HepG2 (cell line): ENCODE data around the gene LLGL2. TPM values are rescaled to one million over a fixed set of nuclear protein-coding genes. Genes with fewer than 3 reads are reported as not detected.
A peak's percentile ranks its signal among the peaks of the same experiment; 100 is the strongest.

Source experiments
- CENPT ChIP-seq: sonication (generic); formaldehyde crosslinking; IDR thresholded peaks from 2 replicates; pipeline ENCODE4 v1.8.0; 2022; ENCODE audit warnings: low read depth, mild to moderate bottlenecking, moderate library complexity, missing genetic modification reagents
- HNRNPK ChIP-seq: fragments of 200-400 bp; formaldehyde crosslinking; IDR thresholded peaks from 2 replicates; pipeline ENCODE4 v1.6.1; 2018; ENCODE audit warnings: low read length, low read depth, moderate library complexity, mild to moderate bottlenecking; ENCODE audit not compliant: poor library complexity, severe bottlenecking
- HNRNPLL ChIP-seq: fragments of 200-400 bp; formaldehyde crosslinking; IDR thresholded peaks from 2 replicates; pipeline ENCODE4 v1.6.1; 2017; ENCODE audit warnings: mild to moderate bottlenecking, low read depth, low read length; ENCODE audit not compliant: poor library complexity, severe bottlenecking
- HOXA3 ChIP-seq: sonication (generic); formaldehyde crosslinking; IDR thresholded peaks from 2 replicates; pipeline ENCODE4 v1.5.0; 2020; ENCODE audit warnings: missing genetic modification reagents
- NR2F6 ChIP-seq, 2 experiments: IDR thresholded peaks; 2 replicates each; pipeline ENCODE4 v1.6.1; 2016; ENCODE audit warnings: antibody characterized with exemption in 1 of 2, mild to moderate bottlenecking in 1 of 2
- POLR2A ChIP-seq, 2 experiments: IDR thresholded peaks; 2 replicates each; pipeline ENCODE4 v1.6.1; 2011; ENCODE audit warnings: low read depth in 2 of 2, low read length in 2 of 2, mild to moderate bottlenecking in 1 of 2, moderate library complexity in 1 of 2; ENCODE audit not compliant: insufficient read depth in 1 of 2
- PTBP1 ChIP-seq: fragments of 200-400 bp; formaldehyde crosslinking; IDR thresholded peaks from 2 replicates; pipeline ENCODE4 v1.6.1; 2018; ENCODE audit warnings: low read length, low read depth; ENCODE audit not compliant: poor library complexity, severe bottlenecking
- SAP130 ChIP-seq: IDR thresholded peaks from 2 replicates; pipeline ENCODE4 v1.6.1; 2016; ENCODE audit warnings: low read depth
- SP140L ChIP-seq: sonication (generic); formaldehyde crosslinking; IDR thresholded peaks from 2 replicates; pipeline ENCODE4 v1.4.0; 2020; ENCODE audit warnings: missing genetic modification reagents, borderline replicate concordance
- SP5 ChIP-seq: IDR thresholded peaks from 2 replicates; pipeline ENCODE4 v1.6.1; 2016; ENCODE audit warnings: low read depth, borderline replicate concordance
- YEATS4 ChIP-seq: sonication (generic); formaldehyde crosslinking; IDR thresholded peaks from 2 replicates; pipeline ENCODE4 v1.4.0; 2020; ENCODE audit warnings: missing genetic modification reagents, borderline replicate concordance
- ZMAT3 ChIP-seq: sonication (generic); formaldehyde crosslinking; conservative IDR thresholded peaks from 2 replicates; pipeline ENCODE4 v1.7.0; 2021; ENCODE audit warnings: missing genetic modification reagents
- ZNF17 ChIP-seq: sonication (generic); formaldehyde crosslinking; IDR thresholded peaks from 2 replicates; pipeline ENCODE4 v1.5.0; 2020; ENCODE audit warnings: mild to moderate bottlenecking, missing genetic modification reagents
- ZNF230 ChIP-seq: sonication (generic); formaldehyde crosslinking; IDR thresholded peaks from 2 replicates; pipeline ENCODE4 v1.4.0; 2020; ENCODE audit warnings: mild to moderate bottlenecking, missing genetic modification reagents
- ZNF546 ChIP-seq: sonication (generic); formaldehyde crosslinking; conservative IDR thresholded peaks from 2 replicates; pipeline ENCODE4 v1.8.1; 2023; ENCODE audit warnings: mild to moderate bottlenecking, missing genetic modification reagents
- ZSCAN21 ChIP-seq: sonication (generic); formaldehyde crosslinking; IDR thresholded peaks from 2 replicates; pipeline ENCODE4 v1.8.0; 2022; ENCODE audit warnings: mild to moderate bottlenecking, missing genetic modification reagents, moderate library complexity, borderline replicate concordance
- polyA plus RNA-seq, 8 experiments: library from polyadenylated mRNA; depleted of rRNA in 3 of 8; stranded (reverse) in 7 of 8; unstranded in 1 of 8; fragments of >200 nt; fragmentation: Illumina TruSeq in 4 of 8; extraction: Trizol in 4 of 8; gene quantifications; 2 replicates each; pipeline versions ENCODE4 v1.2.1 to v1.2.3, GENCODE V29; 2011 to 2016; ENCODE audit warnings: low read depth in 4 of 8, missing spikeins in 1 of 8, mixed read lengths in 1 of 8; ENCODE audit not compliant: insufficient read depth in 1 of 8
- total RNA-seq, 5 experiments: library from RNA; depleted of rRNA; stranded (reverse); fragments of >200 nt; fragmentation: Illumina TruSeq; extraction: Trizol; gene quantifications; 2 replicates each; pipeline ENCODE4 v1.2.3, GENCODE V29; 2016; ENCODE audit warnings: low read depth in 1 of 5
- TF ChIP-seq, protein P1 (sequence below): sonication (generic); formaldehyde crosslinking; IDR thresholded peaks from 2 replicates; pipeline ENCODE4 v1.8.0; 2022; ENCODE audit warnings: missing genetic modification reagents, mild to moderate bottlenecking, borderline replicate concordance
- TF ChIP-seq, protein P2 (sequence below): sonication (generic); formaldehyde crosslinking; IDR thresholded peaks from 2 replicates; pipeline ENCODE4 v1.5.0; 2020; ENCODE audit warnings: mild to moderate bottlenecking, missing genetic modification reagents
- TF ChIP-seq, protein P3 (sequence below): sonication (generic); formaldehyde crosslinking; IDR thresholded peaks from 2 replicates; pipeline ENCODE4 v1.4.0; 2020; ENCODE audit warnings: missing genetic modification reagents
- TF ChIP-seq, protein P4 (sequence below): sonication (generic); formaldehyde crosslinking; IDR thresholded peaks from 2 replicates; pipeline ENCODE4 v1.4.0; 2020; ENCODE audit warnings: missing genetic modification reagents

The LLGL2 gene
- total and polyA plus RNA-seq, 2 of the 13 experiments (the other 11 are each of a cell fraction or from before 2014, with no cell fraction given), result 83.0 to 86.7 TPM

DNA sequence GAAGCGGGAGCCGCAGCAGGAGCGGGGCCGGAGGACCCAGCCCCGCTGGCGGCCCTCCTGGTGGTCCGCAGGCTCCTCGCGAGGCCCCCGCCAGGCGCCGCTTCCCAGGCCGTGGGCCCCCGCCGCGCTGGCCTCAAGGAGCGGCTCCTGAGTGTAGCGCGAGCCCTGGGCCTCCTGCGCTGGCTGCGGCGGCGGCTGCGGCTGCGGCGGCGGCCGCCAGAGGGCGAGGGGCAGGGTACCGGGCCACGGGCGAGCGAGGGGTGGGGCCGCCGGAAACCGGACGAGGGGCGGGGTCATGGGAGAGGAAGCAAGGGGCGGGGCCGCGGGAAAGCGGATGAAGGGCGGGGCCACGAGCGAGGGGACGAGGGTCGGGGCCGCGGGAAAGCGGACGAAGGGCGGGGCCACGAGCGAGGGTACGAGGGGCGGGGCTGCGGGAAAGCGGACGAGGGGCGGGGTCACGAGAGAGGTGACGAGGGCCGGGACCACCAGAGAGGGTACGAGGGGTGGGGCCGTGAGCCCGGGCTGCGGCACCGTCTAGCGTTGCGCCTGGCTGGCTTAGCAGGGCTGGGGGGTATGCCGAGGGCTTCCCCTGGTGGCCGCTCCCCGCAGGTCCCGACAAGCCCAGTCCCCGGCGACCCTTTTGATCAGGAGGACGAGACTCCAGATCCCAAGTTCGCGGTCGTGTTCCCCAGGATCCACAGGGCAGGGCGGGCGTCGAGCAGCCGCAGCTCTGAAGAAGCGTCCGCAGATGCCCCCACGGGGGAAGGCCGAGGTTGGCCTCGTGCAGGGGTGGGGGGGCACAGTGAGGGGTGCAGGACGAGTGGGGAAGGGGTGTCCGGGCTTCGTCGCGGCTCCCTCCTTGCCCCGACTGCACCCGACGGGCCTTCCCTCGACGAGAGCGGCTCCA, 63.8 kb downstream of the LLGL2 start (continued):
- TF ChIP-seq HOXA3 (peak; percentile 38), NR2F6 (IDR thresholded peaks at IDR 0.05) (no peak), NR2F6 (CRISPR knock-in tag; IDR thresholded peaks at IDR 0.05) (peak; percentile 48; the same call in 1 of the 2 replicates), SP5 (peak; percentile 52; the same call in 1 of the 2 replicates), YEATS4 (CRISPR knock-in tag) (no peak; the same call in 1 of the 2 replicates), ZNF17 (CRISPR knock-in tag) (no peak), HNRNPK (peak; percentile 84), CENPT (CRISPR knock-in tag) (no peak), ZNF230 (CRISPR knock-in tag) (0 out of 2 replicates have a peak, but pooled peaks have one; percentile 35), POLR2A (IDR thresholded peaks at IDR 0.05; ENCODE audit: insufficient read depth in 1 of 2, low read depth in 2 of 2, low read length in 2 of 2) (peak in 1 of 2 experiments; percentile 72; a peak in 1 of 4 replicates), SAP130 (CRISPR knock-in tag) (peak; percentile 64), HNRNPLL (peak; percentile 79), PTBP1 (peak; percentile 7), SP140L (CRISPR knock-in tag) (no peak), ZMAT3 (CRISPR knock-in tag) (0 out of 2 replicates have a peak, but pooled peaks have one; percentile 38), ZSCAN21 (no peak), ZNF546 (CRISPR knock-in tag) (peak; percentile 57; the same call in 1 of the 2 replicates)
- TF ChIP-seq, protein P1, sequence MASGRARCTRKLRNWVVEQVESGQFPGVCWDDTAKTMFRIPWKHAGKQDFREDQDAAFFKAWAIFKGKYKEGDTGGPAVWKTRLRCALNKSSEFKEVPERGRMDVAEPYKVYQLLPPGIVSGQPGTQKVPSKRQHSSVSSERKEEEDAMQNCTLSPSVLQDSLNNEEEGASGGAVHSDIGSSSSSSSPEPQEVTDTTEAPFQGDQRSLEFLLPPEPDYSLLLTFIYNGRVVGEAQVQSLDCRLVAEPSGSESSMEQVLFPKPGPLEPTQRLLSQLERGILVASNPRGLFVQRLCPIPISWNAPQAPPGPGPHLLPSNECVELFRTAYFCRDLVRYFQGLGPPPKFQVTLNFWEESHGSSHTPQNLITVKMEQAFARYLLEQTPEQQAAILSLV, result no peak; the same call in 1 of the 2 replicates
- TF ChIP-seq, protein P2, sequence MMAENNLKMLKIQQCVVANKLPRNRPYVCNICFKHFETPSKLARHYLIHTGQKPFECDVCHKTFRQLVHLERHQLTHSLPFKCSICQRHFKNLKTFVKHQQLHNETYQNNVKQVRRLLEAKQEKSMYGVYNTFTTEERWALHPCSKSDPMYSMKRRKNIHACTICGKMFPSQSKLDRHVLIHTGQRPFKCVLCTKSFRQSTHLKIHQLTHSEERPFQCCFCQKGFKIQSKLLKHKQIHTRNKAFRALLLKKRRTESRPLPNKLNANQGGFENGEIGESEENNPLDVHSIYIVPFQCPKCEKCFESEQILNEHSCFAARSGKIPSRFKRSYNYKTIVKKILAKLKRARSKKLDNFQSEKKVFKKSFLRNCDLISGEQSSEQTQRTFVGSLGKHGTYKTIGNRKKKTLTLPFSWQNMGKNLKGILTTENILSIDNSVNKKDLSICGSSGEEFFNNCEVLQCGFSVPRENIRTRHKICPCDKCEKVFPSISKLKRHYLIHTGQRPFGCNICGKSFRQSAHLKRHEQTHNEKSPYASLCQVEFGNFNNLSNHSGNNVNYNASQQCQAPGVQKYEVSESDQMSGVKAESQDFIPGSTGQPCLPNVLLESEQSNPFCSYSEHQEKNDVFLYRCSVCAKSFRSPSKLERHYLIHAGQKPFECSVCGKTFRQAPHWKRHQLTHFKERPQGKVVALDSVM (CRISPR knock-in tag), result 0 out of 2 replicates have a peak, but pooled peaks have one; percentile 32
- TF ChIP-seq, protein P3, sequence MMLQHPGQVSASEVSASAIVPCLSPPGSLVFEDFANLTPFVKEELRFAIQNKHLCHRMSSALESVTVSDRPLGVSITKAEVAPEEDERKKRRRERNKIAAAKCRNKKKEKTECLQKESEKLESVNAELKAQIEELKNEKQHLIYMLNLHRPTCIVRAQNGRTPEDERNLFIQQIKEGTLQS (CRISPR knock-in tag), result no peak
- TF ChIP-seq, protein P4, sequence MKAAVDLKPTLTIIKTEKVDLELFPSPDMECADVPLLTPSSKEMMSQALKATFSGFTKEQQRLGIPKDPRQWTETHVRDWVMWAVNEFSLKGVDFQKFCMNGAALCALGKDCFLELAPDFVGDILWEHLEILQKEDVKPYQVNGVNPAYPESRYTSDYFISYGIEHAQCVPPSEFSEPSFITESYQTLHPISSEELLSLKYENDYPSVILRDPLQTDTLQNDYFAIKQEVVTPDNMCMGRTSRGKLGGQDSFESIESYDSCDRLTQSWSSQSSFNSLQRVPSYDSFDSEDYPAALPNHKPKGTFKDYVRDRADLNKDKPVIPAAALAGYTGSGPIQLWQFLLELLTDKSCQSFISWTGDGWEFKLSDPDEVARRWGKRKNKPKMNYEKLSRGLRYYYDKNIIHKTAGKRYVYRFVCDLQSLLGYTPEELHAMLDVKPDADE (CRISPR knock-in tag), result no peak
